22Rv1 (cell line): ENCODE results near the gene NPY.

Source experiments
- CTCF ChIP-seq: fragments of 450-650 bp; IDR thresholded peaks from 2 replicates; pipeline ENCODE4 v1.5.1; 2017; ENCODE audit warnings: mild to moderate bottlenecking
- ZFX ChIP-seq: fragments of 450-650 bp; IDR thresholded peaks from 2 replicates; pipeline ENCODE4 v1.6.1; 2017; ENCODE audit warnings: antibody characterized with exemption, borderline replicate concordance

GRCh38 chr7:24251568-24251967, 32.4 kb upstream of the NPY start:
- no peak for TF ChIP-seq CTCF
- TF ChIP-seq ZFX = no peak
